ENCODE measurements around the gene CD84. TPM values are rescaled to one million over a fixed set of nuclear protein-coding genes. Genes with fewer than 3 reads are reported as not detected.

The CD84 gene
- total RNA-seq, 1 experiment from 2014 or later, result not detected

- H3K27me3 ChIP-seq (replicated peaks; ENCODE audit: control insufficient read depth, insufficient read depth, low read length), result no peaks in the 10 kb centered on the region
- peaks cover 3% of the 10 kb centered on the region for H3K27me3 Mint-ChIP-seq (ENCODE audit: insufficient read depth, unreplicated experiment)
- no peaks in the 10 kb centered on the region for H3K9me3 Mint-ChIP-seq (ENCODE audit: unreplicated experiment)
- no peak overlapping the region for H3K27ac Mint-ChIP-seq (ENCODE audit: unreplicated experiment)
- no peaks in the 10 kb centered on the region for H3K4me1 Mint-ChIP-seq (ENCODE audit: low read depth, unreplicated experiment)
- no peaks in the 10 kb centered on the region for H3K4me1 ChIP-seq
- ChIA-PET POLR2A (no interaction called here), CTCF (no interaction called here)
- H3K9me3 ChIP-seq, result no peaks in the 10 kb centered on the region
- peak; percentile 54 to 71 for TF ChIP-seq CTCF (IDR thresholded peaks at IDR 0.05; ENCODE audit: insufficient read depth in 1 of 2, low read depth in 1 of 2, low read length in 1 of 2, severe bottlenecking in 1 of 2, unreplicated experiment in 1 of 2)
- H3K4me3 Mint-ChIP-seq (ENCODE audit: unreplicated experiment), result no peak overlapping the region
- no peaks in the 10 kb centered on the region for H3K36me3 ChIP-seq (ENCODE audit: control insufficient read depth, insufficient read depth, low read length)
- no peaks in the 10 kb centered on the region for H3K36me3 Mint-ChIP-seq (ENCODE audit: insufficient read depth, unreplicated experiment)
- DNase-seq, result peak in 1 of 2 experiments; percentile 51
- no peak overlapping the region for H3K4me3 ChIP-seq (ENCODE audit: low read depth, low read length)
- intact Hi-C loops (cut with micrococcal nuclease; ENCODE audit: unreplicated experiment), result loop anchor here (1.0 to 5.0 kb wide), 2 partner anchors 67 to 113 kb away; no protein-coding TSS in a partner anchor
- BruUV-seq (replicated peaks), result no TSS peak
Observed at GRCh38 chr1:160494620-160495019, 84.7 kb downstream of the CD84 start.

DNA sequence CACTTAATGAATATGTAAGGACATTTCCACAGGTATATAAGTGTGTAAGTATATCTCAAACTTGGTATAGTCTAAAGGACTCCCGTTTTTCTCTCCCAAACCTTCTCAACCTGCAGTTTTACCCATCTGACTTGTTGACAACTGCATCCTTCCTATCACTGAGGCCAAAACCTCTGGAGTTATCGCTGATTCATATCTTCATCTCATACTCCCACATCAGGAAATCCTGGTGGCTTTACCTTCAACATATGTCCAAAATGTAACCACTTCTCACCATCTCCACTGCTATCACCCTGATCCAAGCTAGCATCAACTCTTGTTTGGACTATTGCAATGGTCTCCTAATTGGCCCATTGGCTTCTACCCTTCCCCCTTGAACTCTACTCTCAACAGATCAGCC, 86.7 kb downstream of the CD84 start:
- no TSS peak for BruUV-seq (replicated peaks)
- Mint-ChIP-seq H3K36me3 (ENCODE audit: insufficient read depth, unreplicated experiment) (no peaks in the 10 kb centered on the region), H3K4me1 (ENCODE audit: low read depth, unreplicated experiment) (no peaks in the 10 kb centered on the region), H3K27ac (ENCODE audit: unreplicated experiment) (no peak overlapping the region), H3K4me3 (ENCODE audit: unreplicated experiment) (no peak overlapping the region), H3K9me3 (ENCODE audit: unreplicated experiment) (no peaks in the 10 kb centered on the region), H3K27me3 (ENCODE audit: insufficient read depth, unreplicated experiment) (peaks cover 3% of the 10 kb centered on the region)
- no peaks in the 10 kb centered on the region for H3K36me3 ChIP-seq (ENCODE audit: control insufficient read depth, insufficient read depth, low read length)
- intact Hi-C loops (cut with micrococcal nuclease; ENCODE audit: unreplicated experiment), result loop anchor here (5.0 kb wide), 1 partner anchor 65 kb away; no protein-coding TSS in a partner anchor
- no peaks in the 10 kb centered on the region for H3K27me3 ChIP-seq (replicated peaks; ENCODE audit: control insufficient read depth, insufficient read depth, low read length)
- no peak overlapping the region for H3K4me3 ChIP-seq (ENCODE audit: low read depth, low read length)
- DNase-seq, result no peak
- CTCF ChIA-PET, result no interaction called here
- POLR2A ChIA-PET, result no interaction called here
- no peaks in the 10 kb centered on the region for H3K4me1 ChIP-seq
- no peaks in the 10 kb centered on the region for H3K9me3 ChIP-seq
- no peak for TF ChIP-seq CTCF (IDR thresholded peaks at IDR 0.05; ENCODE audit: insufficient read depth in 1 of 2, low read depth in 1 of 2, low read length in 1 of 2, severe bottlenecking in 1 of 2, unreplicated experiment in 1 of 2)

DNA sequence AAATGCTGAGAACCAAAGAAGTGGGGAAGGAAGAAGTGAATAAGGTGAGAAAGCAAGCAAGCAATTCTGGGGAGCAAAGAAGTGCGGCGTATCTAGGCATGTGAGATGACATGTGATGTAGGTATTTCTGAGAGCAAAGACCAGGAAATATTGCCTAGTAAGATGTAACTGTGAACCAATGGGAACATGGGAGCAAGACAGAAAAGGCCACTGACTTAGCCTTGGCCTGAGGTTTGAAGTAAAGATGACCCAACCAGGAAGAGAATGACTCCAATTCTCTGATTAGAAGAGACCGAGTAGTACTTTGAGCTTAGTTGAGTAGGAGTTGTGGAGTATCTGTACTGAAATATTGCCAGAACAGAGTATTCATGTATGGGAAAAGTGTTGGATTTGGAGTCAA, 87.3 kb downstream of the CD84 start:
- ChIA-PET CTCF (no interaction called here), POLR2A (no interaction called here)
- H3K9me3 ChIP-seq, result no peaks in the 10 kb centered on the region
- TF ChIP-seq CTCF (IDR thresholded peaks at IDR 0.05; ENCODE audit: insufficient read depth in 1 of 2, low read depth in 1 of 2, low read length in 1 of 2, severe bottlenecking in 1 of 2, unreplicated experiment in 1 of 2), result no peak
- Mint-ChIP-seq H3K36me3 (ENCODE audit: insufficient read depth, unreplicated experiment) (no peaks in the 10 kb centered on the region), H3K27ac (ENCODE audit: unreplicated experiment) (no peak overlapping the region), H3K4me3 (ENCODE audit: unreplicated experiment) (no peak overlapping the region), H3K9me3 (ENCODE audit: unreplicated experiment) (no peaks in the 10 kb centered on the region), H3K4me1 (ENCODE audit: low read depth, unreplicated experiment) (no peaks in the 10 kb centered on the region), H3K27me3 (ENCODE audit: insufficient read depth, unreplicated experiment) (no peaks in the 10 kb centered on the region)
- no peaks in the 10 kb centered on the region for H3K27me3 ChIP-seq (replicated peaks; ENCODE audit: control insufficient read depth, insufficient read depth, low read length)
- DNase-seq, result no peak
- H3K4me3 ChIP-seq (ENCODE audit: low read depth, low read length), result no peak overlapping the region
- H3K4me1 ChIP-seq, result no peaks in the 10 kb centered on the region
- no peaks in the 10 kb centered on the region for H3K36me3 ChIP-seq (ENCODE audit: control insufficient read depth, insufficient read depth, low read length)
- BruUV-seq (replicated peaks), result no TSS peak
- intact Hi-C loops (cut with micrococcal nuclease; ENCODE audit: unreplicated experiment), result loop anchor here (5.0 kb wide), 1 partner anchor 65 kb away; no protein-coding TSS in a partner anchor

Other genes with a start within 250 kb of the CD84 start
- gene COPA, start 236.2 kb downstream of the CD84 start, total RNA-seq (2022), result 153 and 155 TPM in 2 replicates
- 89.5 and 102 TPM in 2 replicates for gene NCSTN, start 236.1 kb downstream of the CD84 start, total RNA-seq (2022)
- 0.28 and 0.36 TPM in 2 replicates for gene NHLH1, start 212.4 kb downstream of the CD84 start, total RNA-seq (2022)
- 3.2 and 3.4 TPM in 2 replicates for gene VANGL2, start 178.9 kb downstream of the CD84 start, total RNA-seq (2022)
- not detected in 2 replicates for gene SLAMF6, start 56.2 kb downstream of the CD84 start, total RNA-seq (2022)
- gene SLAMF1, start 67.5 kb upstream of the CD84 start, total RNA-seq (2022), result not detected in 2 replicates
- gene CD48, start 132.3 kb upstream of the CD84 start, total RNA-seq (2022), result not detected in 2 replicates
- not detected in 2 replicates for gene SLAMF7, start 159.8 kb upstream of the CD84 start, total RNA-seq (2022)
- gene LY9, start 216.7 kb upstream of the CD84 start, total RNA-seq (2022), result not detected in 2 replicates

All from Caco-2 (cell line).